Mucosa of stomach (tissue), 1 donor: ENCODE data around the gene UBE2G2.

ENCODE experiments used
- H3K27me3 ChIP-seq: one replicate; pipeline ENCODE4 v1.7.0; 2013; ENCODE audit warnings: mild to moderate bottlenecking, low read length; ENCODE audit not compliant: control insufficient read depth, insufficient read depth
- H3K36me3 ChIP-seq: one replicate; pipeline ENCODE4 v1.7.0; 2013; ENCODE audit warnings: low read length; ENCODE audit not compliant: control insufficient read depth, insufficient read depth
- H3K4me1 ChIP-seq: one replicate; pipeline ENCODE4 v1.7.0; 2013; ENCODE audit warnings: mild to moderate bottlenecking, low read length; ENCODE audit not compliant: control insufficient read depth, insufficient read depth
- H3K4me3 ChIP-seq: one replicate; pipeline ENCODE4 v1.7.0; 2013; ENCODE audit warnings: low read length
- H3K9ac ChIP-seq: one replicate; pipeline ENCODE4 v1.7.0; 2013; ENCODE audit warnings: mild to moderate bottlenecking, low read length, moderate library complexity
- H3K9me3 ChIP-seq: one replicate; pipeline ENCODE4 v1.7.0; 2013; ENCODE audit warnings: mild to moderate bottlenecking, low read length, moderate library complexity; ENCODE audit not compliant: control insufficient read depth
- donor health status: Pancreatic carcinoma.

The UBE2G2 gene

GRCh38 chr21:44742418-44743153 is 59.0 kb downstream of the UBE2G2 start:
- H3K4me3 ChIP-seq: no peak overlapping the region
- H3K9me3 ChIP-seq: no peaks in the 10 kb centered on the region
- no peaks in the 10 kb centered on the region for H3K36me3 ChIP-seq
- no peaks in the 10 kb centered on the region for H3K4me1 ChIP-seq
- no peak overlapping the region for H3K9ac ChIP-seq
- no peaks in the 10 kb centered on the region for H3K27me3 ChIP-seq

GRCh38 chr21:44741921-44742320 is 59.7 kb downstream of the UBE2G2 start:
- Histone ChIP-seq H3K4me1 (no peaks in the 10 kb centered on the region), H3K9ac (no peak overlapping the region), H3K36me3 (no peaks in the 10 kb centered on the region), H3K4me3 (no peak overlapping the region), H3K9me3 (no peaks in the 10 kb centered on the region), H3K27me3 (no peaks in the 10 kb centered on the region)

- H3K4me3 ChIP-seq: no peak overlapping the region
- H3K4me1 ChIP-seq: no peaks in the 10 kb centered on the region
- no peaks in the 10 kb centered on the region for H3K27me3 ChIP-seq
- H3K36me3 ChIP-seq: no peaks in the 10 kb centered on the region
- no peaks in the 10 kb centered on the region for H3K9me3 ChIP-seq
- H3K9ac ChIP-seq: no peak overlapping the region
These were observed 60.9 kb downstream of the UBE2G2 start for GRCh38 chr21:44740742-44741141.

GRCh38 chr21:44739316-44739715 is 62.3 kb downstream of the UBE2G2 start:
- Histone ChIP-seq H3K36me3 (no peaks in the 10 kb centered on the region), H3K27me3 (no peaks in the 10 kb centered on the region), H3K9ac (no peak overlapping the region), H3K4me1 (no peaks in the 10 kb centered on the region), H3K9me3 (no peaks in the 10 kb centered on the region), H3K4me3 (no peak overlapping the region)

GRCh38 chr21:44738621-44739020 is 63.0 kb downstream of the UBE2G2 start:
- no peak overlapping the region for H3K4me3 ChIP-seq

GRCh38 chr21:44737706-44738354 is 63.8 kb downstream of the UBE2G2 start:
- no peaks in the 10 kb centered on the region for H3K4me1 ChIP-seq
- no peaks in the 10 kb centered on the region for H3K36me3 ChIP-seq
- H3K9ac ChIP-seq: no peak overlapping the region
- H3K27me3 ChIP-seq: no peaks in the 10 kb centered on the region
- no peak overlapping the region for H3K4me3 ChIP-seq
- H3K9me3 ChIP-seq: no peaks in the 10 kb centered on the region

More at GRCh38 chr21:44738621-44739020, 63.0 kb downstream of the UBE2G2 start:
- Histone ChIP-seq H3K9me3 (no peaks in the 10 kb centered on the region), H3K27me3 (no peaks in the 10 kb centered on the region), H3K36me3 (no peaks in the 10 kb centered on the region), H3K9ac (no peak overlapping the region), H3K4me1 (no peaks in the 10 kb centered on the region)

GRCh38 chr21:44736291-44737004 is 65.2 kb downstream of the UBE2G2 start:
- Histone ChIP-seq H3K9me3 (no peaks in the 10 kb centered on the region), H3K27me3 (no peaks in the 10 kb centered on the region), H3K4me3 (no peak overlapping the region), H3K9ac (no peak overlapping the region), H3K4me1 (no peaks in the 10 kb centered on the region), H3K36me3 (no peaks in the 10 kb centered on the region)

GRCh38 chr21:44735821-44736220 is 65.8 kb downstream of the UBE2G2 start:
- H3K27me3 ChIP-seq: no peaks in the 10 kb centered on the region
- H3K4me3 ChIP-seq: no peak overlapping the region
- H3K36me3 ChIP-seq: no peaks in the 10 kb centered on the region
- no peaks in the 10 kb centered on the region for H3K9me3 ChIP-seq
- H3K9ac ChIP-seq: no peak overlapping the region
- no peaks in the 10 kb centered on the region for H3K4me1 ChIP-seq

- Histone ChIP-seq H3K27me3 (no peaks in the 10 kb centered on the region), H3K36me3 (no peaks in the 10 kb centered on the region), H3K4me3 (no peak overlapping the region), H3K9me3 (no peaks in the 10 kb centered on the region), H3K9ac (no peak overlapping the region), H3K4me1 (no peaks in the 10 kb centered on the region)
These were observed 66.8 kb downstream of the UBE2G2 start for GRCh38 chr21:44734841-44735240.

GRCh38 chr21:44734026-44734745 is 67.4 kb downstream of the UBE2G2 start:
- H3K4me1 ChIP-seq: no peaks in the 10 kb centered on the region
- H3K27me3 ChIP-seq: no peaks in the 10 kb centered on the region
- H3K9ac ChIP-seq: no peak overlapping the region
- H3K9me3 ChIP-seq: no peaks in the 10 kb centered on the region
- no peaks in the 10 kb centered on the region for H3K36me3 ChIP-seq
- H3K4me3 ChIP-seq: no peak overlapping the region

GRCh38 chr21:44732956-44733355 is 68.7 kb downstream of the UBE2G2 start:
- H3K27me3 ChIP-seq: no peaks in the 10 kb centered on the region
- H3K36me3 ChIP-seq: no peaks in the 10 kb centered on the region
- H3K4me3 ChIP-seq: no peak overlapping the region
- no peaks in the 10 kb centered on the region for H3K4me1 ChIP-seq
- no peak overlapping the region for H3K9ac ChIP-seq
- H3K9me3 ChIP-seq: no peaks in the 10 kb centered on the region

- Histone ChIP-seq H3K4me1 (no peaks in the 10 kb centered on the region), H3K4me3 (no peak overlapping the region), H3K36me3 (no peaks in the 10 kb centered on the region), H3K9ac (no peak overlapping the region), H3K9me3 (no peaks in the 10 kb centered on the region), H3K27me3 (peaks cover 4% of the 10 kb centered on the region)
These were observed 69.4 kb downstream of the UBE2G2 start for GRCh38 chr21:44732263-44732662.
